RWPE1 (cell line): Measurements from ENCODE around the gene ARHGEF12.

Source experiments
- CTCF ChIA-PET: fragments of 350-600 bp; sonication (Branson Sonifier 250); formaldehyde crosslinking; extraction: SDS; loops from one replicate; lab custom pipeline; 2021; lab: Yijun Ruan, JAX
- POLR2A ChIA-PET: fragments of 400-600 bp; formaldehyde crosslinking; extraction: SDS; loops from one replicate; lab custom pipeline; 2020; ENCODE audit warnings: antibody characterized with exemption; ENCODE audit not compliant: low non-redundant PET; lab: Yijun Ruan, JAX
- DNase-seq: peaks from one replicate; pipeline ENCODE4 v3.0.0; 2012; ENCODE audit warnings: low spot score
- H3K27ac ChIP-seq: fragments of 450-650 bp; 2 replicates; pipeline ENCODE4 v1.5.1; 2017
- CTCF ChIP-seq: fragments of 450-650 bp; conservative IDR thresholded peaks from 2 replicates; pipeline ENCODE4 v1.5.1; 2017; ENCODE audit warnings: low read depth, mild to moderate bottlenecking

ARHGEF12 gene

GRCh38 chr11:120489799-120490198 is 153.6 kb downstream of the ARHGEF12 start:
- CTCF ChIA-PET: interaction anchor here (1.3 kb wide), 1 partner anchor 21 kb away, joined by 5 read pairs; the partner anchor contains the start of gene GRIK4
- no peak for DNase-seq
- no peak for TF ChIP-seq CTCF
- POLR2A ChIA-PET: no interaction called here
- H3K27ac ChIP-seq: no peak overlapping the region

GRCh38 chr11:120492486-120492885 is 156.3 kb downstream of the ARHGEF12 start:
- no peak for TF ChIP-seq CTCF
- CTCF ChIA-PET: no interaction called here
- no peak overlapping the region for H3K27ac ChIP-seq
- POLR2A ChIA-PET: no interaction called here
- no peak for DNase-seq

- no peak overlapping the region for H3K27ac ChIP-seq
- TF ChIP-seq CTCF: no peak
- CTCF ChIA-PET: interaction anchor here (0.5 to 0.7 kb wide), 2 partner anchors 35 to 204 kb away, joined by 3 read pairs; no protein-coding TSS in a partner anchor
- DNase-seq: no peak
- POLR2A ChIA-PET: no interaction called here
Observed at GRCh38 chr11:120494595-120494994, 158.4 kb downstream of the ARHGEF12 start.

GRCh38 chr11:120499088-120499487 is 162.9 kb downstream of the ARHGEF12 start:
- no peak for DNase-seq
- CTCF ChIA-PET: no interaction called here
- POLR2A ChIA-PET: no interaction called here
- H3K27ac ChIP-seq: no peak overlapping the region
- TF ChIP-seq CTCF: no peak

GRCh38 chr11:120499859-120500258 is 163.6 kb downstream of the ARHGEF12 start:
- DNase-seq: no peak

GRCh38 chr11:120500414-120501071 is 164.3 kb downstream of the ARHGEF12 start:
- TF ChIP-seq CTCF: no peak
- POLR2A ChIA-PET: no interaction called here
- CTCF ChIA-PET: interaction anchor here (0.5 to 1.4 kb wide), 4 partner anchors 12 to 545 kb away, joined by 3 to 5 read pairs (median 4); no protein-coding TSS in a partner anchor
- DNase-seq: peak; percentile 8
- H3K27ac ChIP-seq: no peak overlapping the region

More at GRCh38 chr11:120499859-120500258, 163.6 kb downstream of the ARHGEF12 start:
- no peak for TF ChIP-seq CTCF
- ChIA-PET CTCF (interaction anchor here (0.7 to 1.4 kb wide), 2 partner anchors 13 to 165 kb away, joined by 4 to 5 read pairs; no protein-coding TSS in a partner anchor), POLR2A (no interaction called here)
- H3K27ac ChIP-seq: no peak overlapping the region
